C4-2B (cell line): ENCODE data around the gene IL23R.
"Not testable (repeated sequence)": the region's sequence is repeated elsewhere in the genome, so short reads cannot be mapped to it uniquely, and the experiment has no call there.

Experiments
- H3K27ac ChIP-seq: fragments of 450-650 bp; 2 replicates; pipeline ENCODE4 v1.5.1; 2017
- ZFX ChIP-seq: fragments of 450-650 bp; IDR thresholded peaks from 2 replicates; pipeline ENCODE4 v1.6.1; 2017
- TF ChIP-seq, protein P1 (sequence below): fragments of 450-650 bp; conservative IDR thresholded peaks from 2 replicates; pipeline ENCODE4 v1.5.1; 2017; ENCODE audit warnings: mild to moderate bottlenecking

The IL23R gene

DNA sequence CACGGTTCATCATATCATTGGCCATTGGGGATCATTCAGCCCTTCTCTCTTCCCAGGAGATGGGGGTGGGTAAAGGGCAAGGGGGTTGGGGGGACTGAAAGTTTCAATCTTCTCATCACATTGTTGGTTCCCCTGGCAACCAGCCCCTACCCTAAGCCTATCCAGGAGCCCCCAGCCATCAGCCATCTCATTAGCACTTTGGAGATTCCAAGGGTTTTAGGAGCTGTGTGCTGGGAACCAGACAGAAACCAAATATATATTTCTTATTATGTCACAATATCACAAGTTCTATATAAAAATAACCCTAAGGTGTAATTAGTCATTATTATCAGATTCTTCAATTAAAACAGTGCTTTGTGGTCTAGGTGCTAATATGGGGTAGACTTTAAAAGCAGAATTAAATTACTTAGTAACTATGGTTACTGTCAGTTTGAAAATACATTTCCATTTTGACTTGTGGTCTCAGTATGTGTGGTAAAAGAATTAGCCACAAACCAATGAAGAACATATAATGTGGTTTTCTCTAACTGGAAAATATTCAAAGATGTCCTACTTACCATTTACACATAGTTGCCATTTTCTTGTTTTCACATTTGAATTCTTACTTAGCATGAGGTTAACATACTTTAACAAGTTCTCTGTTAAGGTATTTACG lies 28.1 kb downstream of the IL23R start:
- TF ChIP-seq, protein P1, sequence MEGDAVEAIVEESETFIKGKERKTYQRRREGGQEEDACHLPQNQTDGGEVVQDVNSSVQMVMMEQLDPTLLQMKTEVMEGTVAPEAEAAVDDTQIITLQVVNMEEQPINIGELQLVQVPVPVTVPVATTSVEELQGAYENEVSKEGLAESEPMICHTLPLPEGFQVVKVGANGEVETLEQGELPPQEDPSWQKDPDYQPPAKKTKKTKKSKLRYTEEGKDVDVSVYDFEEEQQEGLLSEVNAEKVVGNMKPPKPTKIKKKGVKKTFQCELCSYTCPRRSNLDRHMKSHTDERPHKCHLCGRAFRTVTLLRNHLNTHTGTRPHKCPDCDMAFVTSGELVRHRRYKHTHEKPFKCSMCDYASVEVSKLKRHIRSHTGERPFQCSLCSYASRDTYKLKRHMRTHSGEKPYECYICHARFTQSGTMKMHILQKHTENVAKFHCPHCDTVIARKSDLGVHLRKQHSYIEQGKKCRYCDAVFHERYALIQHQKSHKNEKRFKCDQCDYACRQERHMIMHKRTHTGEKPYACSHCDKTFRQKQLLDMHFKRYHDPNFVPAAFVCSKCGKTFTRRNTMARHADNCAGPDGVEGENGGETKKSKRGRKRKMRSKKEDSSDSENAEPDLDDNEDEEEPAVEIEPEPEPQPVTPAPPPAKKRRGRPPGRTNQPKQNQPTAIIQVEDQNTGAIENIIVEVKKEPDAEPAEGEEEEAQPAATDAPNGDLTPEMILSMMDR: no peak
- no peak for TF ChIP-seq ZFX

DNA sequence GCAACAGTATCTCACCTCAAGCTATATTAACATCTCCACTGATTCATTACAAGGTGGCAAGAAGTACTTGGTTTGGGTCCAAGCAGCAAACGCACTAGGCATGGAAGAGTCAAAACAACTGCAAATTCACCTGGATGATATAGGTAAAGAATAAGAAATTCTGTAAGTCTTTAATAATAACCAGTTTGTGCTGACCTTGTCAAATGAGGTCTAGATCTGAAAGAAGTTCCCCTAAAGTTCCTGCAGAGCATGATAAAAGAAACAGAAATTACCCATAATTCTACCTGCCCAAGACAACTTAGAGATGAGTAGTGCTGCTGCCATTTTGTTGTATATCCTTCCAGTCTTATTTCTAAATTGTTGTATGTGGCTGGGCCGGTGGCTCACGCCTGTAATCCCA lies 34.5 kb downstream of the IL23R start:
- H3K27ac ChIP-seq: no peak overlapping the region
- no peak for TF ChIP-seq ZFX
- TF ChIP-seq, protein P1: no peak

More for the DNA sequence above, 28.1 kb downstream of the IL23R start:
- H3K27ac ChIP-seq: no peak overlapping the region

DNA sequence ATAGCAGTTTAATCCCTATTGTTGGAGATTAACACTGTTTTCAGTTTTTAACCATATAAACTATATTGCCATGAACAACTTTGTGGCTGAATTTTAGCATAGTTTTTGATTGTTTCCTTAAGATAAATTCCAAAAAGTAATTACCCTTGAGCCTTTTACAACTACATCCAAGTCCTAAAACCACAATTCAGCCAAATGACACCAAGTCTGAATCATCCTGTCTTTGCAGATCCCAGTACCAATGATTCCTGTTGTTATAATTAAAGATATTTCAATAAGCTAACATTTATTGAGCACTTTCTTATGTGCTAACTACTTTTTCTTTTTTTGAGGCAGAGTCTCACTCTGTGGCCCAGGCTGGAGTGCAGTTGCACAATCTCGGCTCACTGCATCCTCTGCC lies 35.6 kb downstream of the IL23R start:
- TF ChIP-seq ZFX: no peak
- TF ChIP-seq, protein P1: no peak
- no peak overlapping the region for H3K27ac ChIP-seq

DNA sequence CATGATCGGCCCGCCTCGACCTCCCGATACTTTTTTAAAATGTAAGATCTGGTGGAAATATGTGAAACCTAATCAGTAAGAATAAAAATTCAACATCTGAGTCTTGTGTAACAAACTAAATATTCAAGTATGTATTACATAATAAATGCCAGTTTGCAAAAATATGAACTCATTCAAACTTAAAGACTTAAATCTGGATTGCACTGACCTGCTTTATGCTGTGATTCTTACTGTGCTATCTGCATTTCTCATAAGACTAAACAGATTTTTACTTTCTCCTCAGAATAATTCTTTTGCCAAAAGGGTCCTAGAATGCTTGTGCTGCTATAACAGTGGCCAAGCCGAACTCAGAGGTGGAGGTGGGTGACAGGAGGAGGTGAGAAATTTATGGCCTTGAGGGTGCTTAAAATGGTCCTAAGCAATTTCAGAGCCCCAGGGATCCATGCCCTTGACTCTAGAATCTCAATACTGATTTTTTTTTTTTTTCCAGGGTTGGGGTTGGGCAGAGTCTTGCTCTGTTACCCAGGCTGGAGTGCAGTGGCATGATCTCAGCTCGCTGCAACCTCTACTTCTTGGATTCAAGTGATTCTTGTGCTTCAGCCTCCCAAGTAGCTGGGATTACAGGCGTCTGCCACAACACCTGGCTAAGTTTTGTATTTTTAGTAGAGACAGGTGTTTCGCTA lies 38.2 kb downstream of the IL23R start:
- no peak for TF ChIP-seq ZFX
- TF ChIP-seq, protein P1: no peak
- H3K27ac ChIP-seq: no peak overlapping the region

DNA sequence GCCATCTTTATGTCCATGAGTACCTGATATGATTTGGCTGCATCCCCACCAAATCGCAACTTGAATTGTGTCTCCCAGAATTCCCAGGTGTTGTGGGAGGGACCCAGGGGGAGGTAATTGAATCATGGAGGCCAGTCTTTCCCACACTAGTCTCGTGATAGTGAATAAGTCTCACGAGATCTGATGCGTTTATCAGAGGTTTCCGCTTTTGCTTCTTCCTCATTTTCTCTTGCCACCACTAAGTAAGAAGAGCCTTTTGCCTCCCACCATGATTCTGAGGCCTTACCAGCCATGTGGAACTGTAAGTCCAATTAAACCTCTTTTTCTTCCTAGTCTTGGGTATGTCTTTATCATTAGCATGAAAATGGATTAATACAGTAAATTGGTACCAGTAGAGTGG lies 41.1 kb downstream of the IL23R start:
- not testable (repeated sequence) for H3K27ac ChIP-seq

DNA sequence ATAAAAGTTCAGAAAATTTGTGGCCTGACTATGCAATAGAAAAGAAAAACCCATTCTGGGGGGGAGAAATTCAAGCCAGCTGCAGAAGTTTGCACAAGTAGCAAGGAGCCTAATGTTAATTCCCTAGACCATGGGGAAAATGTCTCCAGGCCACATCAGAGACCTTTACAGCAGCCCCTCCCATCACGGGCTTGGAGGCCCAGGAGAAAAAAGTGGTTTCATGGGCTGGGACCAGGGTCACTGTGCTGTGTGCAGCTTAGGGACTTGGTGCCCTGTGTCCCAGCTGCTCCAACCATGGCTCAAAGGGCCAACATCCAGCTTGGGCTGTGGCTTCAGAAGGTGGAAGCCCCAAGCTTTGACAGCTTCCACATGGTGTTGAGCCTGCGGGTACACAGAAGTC lies 42.0 kb downstream of the IL23R start:
- H3K27ac ChIP-seq: no peak overlapping the region
- no peak for TF ChIP-seq ZFX
- TF ChIP-seq, protein P1: no peak

DNA sequence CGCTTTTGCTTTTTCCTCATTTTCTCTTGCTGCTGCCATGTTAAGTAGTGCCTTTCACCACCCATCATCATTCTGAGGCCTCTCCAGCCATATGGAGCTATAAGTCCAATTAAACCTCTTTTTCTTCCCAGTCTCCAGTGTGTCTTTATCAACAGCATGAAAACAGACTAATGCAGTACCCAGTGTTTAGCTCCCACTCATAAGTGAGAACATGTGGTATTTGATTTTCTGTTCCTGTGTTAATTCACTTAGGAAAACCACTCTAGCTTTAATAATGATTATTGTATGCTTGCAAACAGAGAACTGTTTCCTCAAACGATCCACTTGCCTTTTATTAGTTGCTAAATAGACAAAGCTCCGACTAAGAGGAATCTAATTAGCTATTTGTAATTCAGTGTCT lies 43.3 kb downstream of the IL23R start:
- TF ChIP-seq ZFX: no peak
- TF ChIP-seq, protein P1: no peak
- no peak overlapping the region for H3K27ac ChIP-seq
